AG09319 (cell line): ENCODE results near the gene TSPEAR.

ENCODE experiments used
- DNase-seq: peaks from one replicate; pipeline ENCODE4 v3.0.0-alpha.2; 2010; ENCODE audit warnings: low read depth; ENCODE audit errors: extremely low read depth
- TF ChIP-seq, protein P1 (sequence below): IDR thresholded peaks from 2 replicates; pipeline ENCODE4 v1.5.1; 2011; ENCODE audit warnings: low read depth, mild to moderate bottlenecking, inconsistent platforms, low read length, moderate library complexity

TSPEAR gene

DNA sequence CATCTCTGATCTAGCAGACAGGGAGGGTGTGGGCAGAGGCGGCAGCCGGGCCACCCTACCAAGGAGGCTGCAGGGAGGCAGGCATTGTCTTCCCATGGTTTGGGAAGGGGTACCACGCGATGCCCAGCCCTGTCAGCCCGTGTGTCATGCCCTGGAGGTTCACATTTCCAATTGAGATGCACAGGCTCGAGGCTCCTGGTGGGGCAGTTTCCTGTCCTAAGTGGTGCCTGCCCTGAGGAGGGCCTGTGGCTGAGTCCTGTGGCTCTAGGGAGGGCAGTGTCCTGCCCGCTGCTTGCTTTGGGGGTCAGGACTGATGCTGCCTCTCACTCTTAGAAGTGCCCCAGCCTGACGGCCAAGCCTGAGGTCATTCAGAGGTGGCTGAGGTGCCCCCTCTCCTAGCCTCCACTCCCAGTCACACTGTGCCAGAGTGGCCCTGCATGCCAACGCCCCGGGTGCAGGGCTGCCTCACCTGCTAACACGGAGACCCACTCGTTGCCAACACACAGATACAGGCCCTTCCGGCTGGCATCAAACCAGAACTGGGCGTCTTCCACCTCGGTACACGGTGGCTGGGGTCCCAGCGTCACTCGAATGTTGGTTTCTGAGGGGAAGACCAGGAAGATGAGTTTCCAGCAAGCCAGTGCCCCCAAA lies 183.3 kb downstream of the TSPEAR start:
- no peak for DNase-seq
- TF ChIP-seq, protein P1, sequence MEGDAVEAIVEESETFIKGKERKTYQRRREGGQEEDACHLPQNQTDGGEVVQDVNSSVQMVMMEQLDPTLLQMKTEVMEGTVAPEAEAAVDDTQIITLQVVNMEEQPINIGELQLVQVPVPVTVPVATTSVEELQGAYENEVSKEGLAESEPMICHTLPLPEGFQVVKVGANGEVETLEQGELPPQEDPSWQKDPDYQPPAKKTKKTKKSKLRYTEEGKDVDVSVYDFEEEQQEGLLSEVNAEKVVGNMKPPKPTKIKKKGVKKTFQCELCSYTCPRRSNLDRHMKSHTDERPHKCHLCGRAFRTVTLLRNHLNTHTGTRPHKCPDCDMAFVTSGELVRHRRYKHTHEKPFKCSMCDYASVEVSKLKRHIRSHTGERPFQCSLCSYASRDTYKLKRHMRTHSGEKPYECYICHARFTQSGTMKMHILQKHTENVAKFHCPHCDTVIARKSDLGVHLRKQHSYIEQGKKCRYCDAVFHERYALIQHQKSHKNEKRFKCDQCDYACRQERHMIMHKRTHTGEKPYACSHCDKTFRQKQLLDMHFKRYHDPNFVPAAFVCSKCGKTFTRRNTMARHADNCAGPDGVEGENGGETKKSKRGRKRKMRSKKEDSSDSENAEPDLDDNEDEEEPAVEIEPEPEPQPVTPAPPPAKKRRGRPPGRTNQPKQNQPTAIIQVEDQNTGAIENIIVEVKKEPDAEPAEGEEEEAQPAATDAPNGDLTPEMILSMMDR = no peak

DNA sequence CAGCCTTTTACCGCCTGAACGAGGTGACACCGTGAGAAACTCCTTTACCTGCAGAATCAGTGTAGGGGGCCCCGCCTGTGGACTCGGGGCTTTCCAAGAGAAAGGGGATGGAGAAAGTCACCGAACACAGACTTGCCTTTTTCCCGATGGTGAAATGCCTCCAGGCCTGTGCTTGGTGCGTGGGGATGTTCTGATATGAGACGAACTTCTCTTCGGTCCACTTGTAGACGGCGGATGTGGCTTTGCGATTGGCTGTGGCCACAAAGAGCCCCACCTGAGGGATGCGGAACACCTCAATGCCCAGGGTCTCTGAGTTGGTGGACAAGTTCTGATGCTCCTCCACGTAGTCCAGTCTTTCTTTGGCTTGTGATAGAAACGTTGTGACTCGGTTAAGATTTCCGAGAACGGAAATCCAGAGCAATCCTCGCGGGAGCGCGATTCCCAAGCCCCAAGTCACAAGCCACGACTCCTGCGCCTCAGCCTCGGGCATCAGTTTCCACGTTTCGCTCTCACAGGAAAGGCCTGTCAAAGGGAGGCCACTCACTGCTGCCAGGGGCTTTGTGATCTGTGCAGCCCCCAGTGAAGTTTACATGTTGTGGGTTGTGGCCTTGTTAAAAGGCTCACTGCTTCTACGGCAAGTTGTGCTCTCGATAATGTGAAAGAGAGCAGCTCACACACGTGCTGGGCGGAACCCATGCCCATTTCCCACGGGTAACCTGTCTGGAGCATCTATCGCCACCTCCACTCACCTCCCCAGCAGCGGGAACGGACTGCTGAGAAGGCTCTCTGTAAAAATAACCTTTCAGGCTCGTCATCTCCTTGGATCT lies 184.0 kb downstream of the TSPEAR start:
- TF ChIP-seq, protein P1 = no peak
- DNase-seq = no peak

DNA sequence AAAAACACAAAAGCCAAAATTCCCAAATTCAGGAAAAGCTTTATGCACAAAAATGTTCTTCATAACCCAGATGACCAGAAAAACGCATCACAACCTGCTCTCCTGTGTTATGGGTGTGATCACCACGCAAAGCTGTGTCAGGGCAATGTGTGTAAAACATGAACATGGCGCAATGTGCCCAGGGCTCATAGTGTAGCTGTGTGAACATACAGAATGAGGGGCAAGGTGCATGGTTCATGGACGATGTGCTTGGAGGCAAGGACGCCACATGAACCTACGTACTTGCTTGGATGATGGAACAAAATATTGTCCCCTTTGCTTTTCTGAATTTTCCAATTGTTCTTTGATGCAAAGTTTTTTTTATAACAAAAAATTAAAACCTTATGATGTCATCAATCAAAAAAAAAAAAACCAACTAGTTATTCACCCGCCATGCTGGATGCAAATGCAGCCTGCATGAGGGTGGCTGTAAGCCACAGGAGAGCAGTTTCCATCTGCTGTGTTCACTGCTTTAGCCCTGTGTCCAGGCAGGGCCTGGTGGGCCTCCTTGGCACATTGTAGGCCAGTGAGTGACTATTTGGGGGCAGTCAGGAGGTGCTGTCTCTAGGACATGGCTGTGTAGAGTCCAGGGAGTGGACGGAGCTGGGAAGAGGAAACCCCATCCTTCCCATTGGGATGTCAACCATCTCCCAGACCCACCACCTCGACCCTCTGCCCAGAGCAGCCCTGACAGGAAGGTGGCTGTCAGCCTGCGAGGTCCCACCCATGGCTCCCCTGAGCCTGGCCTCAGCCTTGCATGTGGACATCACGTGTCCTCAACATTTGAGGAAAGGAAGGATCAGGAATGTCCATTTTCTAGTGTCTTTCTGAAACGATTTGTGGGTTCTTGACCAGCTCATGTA lies 185.0 kb downstream of the TSPEAR start:
- TF ChIP-seq, protein P1 = no peak
- no peak for DNase-seq

DNA sequence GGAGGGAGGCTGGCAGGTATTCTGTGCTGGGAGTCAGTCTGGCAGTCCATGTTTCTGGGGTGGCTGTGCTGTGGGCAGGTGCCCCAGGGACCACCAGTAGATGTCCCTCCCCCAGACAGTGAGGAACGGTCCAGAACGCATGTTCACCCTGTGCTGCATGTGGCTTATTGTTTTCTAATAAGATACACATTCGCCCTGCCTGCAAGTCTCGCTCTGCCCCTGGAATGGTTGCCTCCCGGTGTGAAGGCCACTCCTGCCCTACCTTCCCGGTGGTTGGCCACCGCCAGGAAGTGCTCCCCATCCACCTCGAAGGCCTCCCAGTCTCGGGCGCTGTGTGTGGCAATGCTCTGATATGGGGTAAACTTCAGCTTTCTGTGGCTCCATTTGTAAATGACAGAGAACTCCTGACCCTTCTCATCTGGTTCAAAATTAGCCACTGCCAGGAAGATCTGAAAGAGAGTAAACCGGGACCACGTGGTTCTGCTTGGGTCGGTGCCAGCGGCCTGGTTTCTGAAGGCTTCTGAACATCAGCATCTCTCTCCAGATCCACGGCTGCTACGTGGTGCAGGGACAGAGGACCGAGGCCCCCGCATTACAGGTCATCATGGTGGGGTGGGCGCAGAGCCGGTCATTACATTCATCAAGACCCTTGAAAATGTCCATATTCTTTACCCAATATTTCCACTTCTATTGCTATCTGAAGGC lies 185.8 kb downstream of the TSPEAR start:
- TF ChIP-seq, protein P1 = no peak
- DNase-seq = no peak

DNA sequence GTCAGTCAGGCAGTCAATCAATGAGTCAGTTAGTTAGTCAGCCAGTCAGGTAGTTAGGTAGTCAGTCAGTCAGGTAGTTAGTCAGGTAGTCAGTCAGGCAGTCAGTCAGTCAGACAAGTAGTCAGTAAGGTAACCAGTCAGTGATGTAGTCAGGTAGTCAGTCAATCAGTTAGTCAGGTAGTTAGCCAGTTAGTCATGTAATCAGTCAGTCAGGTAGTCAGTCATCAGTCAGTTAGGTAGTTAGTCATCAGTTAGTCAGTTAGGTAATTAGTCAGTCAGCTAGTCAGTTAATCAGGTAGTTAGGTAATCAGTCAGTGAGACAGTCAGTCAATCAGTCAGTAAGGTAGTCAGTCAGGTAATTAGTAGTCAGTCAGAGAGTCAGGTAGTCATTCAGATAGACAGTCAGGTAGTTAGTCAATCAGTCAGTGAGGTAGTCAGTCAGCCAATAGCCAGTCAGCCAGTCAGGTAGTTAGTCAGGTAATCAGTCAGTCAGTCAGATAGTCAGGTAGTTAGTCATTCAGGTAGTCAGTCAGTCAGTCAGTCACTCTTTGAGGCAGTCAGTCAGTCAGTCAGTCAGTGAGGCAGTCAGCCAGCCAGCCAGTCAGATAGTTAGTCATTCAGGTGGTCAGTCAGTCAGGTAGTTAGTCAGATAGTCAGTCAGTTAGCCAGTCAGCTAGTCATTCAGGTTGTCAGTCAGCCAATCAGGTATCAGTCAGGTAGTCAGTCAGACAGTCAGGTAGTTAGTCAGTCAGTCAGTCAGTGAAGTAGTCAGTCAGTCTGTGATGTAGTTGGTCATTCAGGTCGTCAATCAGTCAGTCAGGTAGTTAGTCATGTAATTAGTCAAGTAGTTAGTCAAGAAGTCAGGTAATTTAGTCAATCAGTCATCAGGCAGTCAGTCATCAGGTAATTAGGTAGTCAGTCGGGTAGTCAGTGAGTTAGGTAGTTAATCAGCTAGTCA lies 186.7 kb downstream of the TSPEAR start:
- TF ChIP-seq, protein P1 = no peak
- DNase-seq = no peak
